HTR-8/SVneo (cell line): Measurements from ENCODE around the gene C2orf66.

ENCODE experiments used
- DNase-seq: peaks from one replicate; pipeline ENCODE4 v3.0.0; 2011; ENCODE audit warnings: low spot score, mixed read lengths; ENCODE audit not compliant: insufficient read length
- FAIRE-seq: peaks from 2 replicates; lab custom pipeline; 2011; peaks lifted over from hg19 to GRCh38; lab: Jason Lieb, UNC

The C2orf66 gene

GRCh38 chr2:196783431-196784094 is 25.6 kb downstream of the C2orf66 start:
- DNase-seq: no peak
- FAIRE-seq: no peak

GRCh38 chr2:196767101-196767500 is 42.1 kb downstream of the C2orf66 start:
- FAIRE-seq (no peak), DNase-seq (no peak)

GRCh38 chr2:196759378-196759706 is 49.8 kb downstream of the C2orf66 start:
- FAIRE-seq: no peak
- no peak for DNase-seq

GRCh38 chr2:196758474-196759377 is 50.4 kb downstream of the C2orf66 start:
- no peak for DNase-seq
- no peak for FAIRE-seq
